GM19351 (cell line): ENCODE results near the gene CXorf65.

Source experiments
- ATAC-seq: cut with Tn5 transposase; IDR thresholded peaks from one replicate; pipeline ENCODE4 v1.9.1; 2021; ENCODE audit warnings: mild to moderate bottlenecking, moderate library complexity; ENCODE audit not compliant: unreplicated experiment

Gene CXorf65

DNA sequence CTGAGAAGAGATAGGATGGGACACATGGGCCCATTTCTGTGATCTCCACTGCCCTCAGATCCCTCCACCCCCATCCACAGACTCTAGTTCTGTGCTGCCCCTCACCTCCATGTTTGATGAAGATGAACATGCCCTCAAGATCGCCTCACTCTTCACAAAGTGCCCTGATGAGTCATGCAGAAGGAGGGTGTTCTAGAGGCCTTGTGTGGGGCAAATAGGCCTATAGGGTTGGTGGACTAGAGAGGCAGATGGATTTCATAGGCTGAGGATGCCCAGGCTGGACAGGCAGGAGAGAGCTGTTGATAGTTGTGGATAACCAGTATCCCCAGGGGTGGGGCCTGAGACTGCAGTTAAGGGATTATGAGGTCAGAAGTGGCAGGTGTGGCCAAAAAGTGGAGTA is at the start of gene CXorf65:
Gene CXorf65 (minus strand): TSS at position 314 of the 400 bp plus-strand sequence. CDS start 184 bp downstream, at position 130.
- no peak for ATAC-seq

DNA sequence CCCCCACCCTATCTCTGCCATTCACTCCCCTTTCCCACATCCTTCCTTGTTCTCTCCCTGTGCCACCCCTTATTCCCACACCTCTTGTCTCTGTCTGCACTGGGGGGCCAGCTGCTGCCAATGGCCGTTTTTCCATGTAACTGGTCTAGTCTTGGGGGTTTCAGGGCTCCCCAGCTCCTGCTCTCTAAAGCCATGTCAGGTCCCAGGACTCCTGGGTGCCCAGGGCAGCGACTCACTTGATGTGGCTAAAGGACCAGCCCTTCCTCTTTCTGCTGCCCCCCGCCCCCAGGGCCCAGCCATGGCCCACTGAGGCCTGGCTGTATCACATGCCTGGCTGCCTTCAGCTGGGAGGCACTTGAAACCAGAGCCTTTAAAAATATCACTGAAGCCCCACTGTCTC is 48.1 kb upstream of the CXorf65 start:
- ATAC-seq: no peak

DNA sequence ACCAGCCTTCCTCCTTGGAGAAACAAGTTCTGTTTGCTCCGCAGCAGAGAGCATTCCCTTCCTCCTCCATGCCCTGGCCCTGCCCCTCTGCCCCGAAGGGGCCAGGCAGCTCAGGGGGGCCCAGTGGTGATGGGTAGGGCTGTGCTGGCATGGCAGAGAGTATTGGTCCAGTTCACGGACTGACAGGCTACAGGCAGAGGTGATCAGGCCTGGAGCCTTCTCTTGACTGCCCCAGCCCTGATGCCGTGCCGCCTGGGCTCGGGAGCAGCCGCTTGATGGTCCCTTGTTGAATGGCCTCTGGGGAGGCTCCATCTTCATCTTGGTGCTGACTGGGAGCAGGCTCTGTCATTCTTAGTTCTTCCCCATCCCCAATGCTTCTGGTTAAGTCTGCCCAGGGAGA is 47.7 kb upstream of the CXorf65 start:
- no peak for ATAC-seq

DNA sequence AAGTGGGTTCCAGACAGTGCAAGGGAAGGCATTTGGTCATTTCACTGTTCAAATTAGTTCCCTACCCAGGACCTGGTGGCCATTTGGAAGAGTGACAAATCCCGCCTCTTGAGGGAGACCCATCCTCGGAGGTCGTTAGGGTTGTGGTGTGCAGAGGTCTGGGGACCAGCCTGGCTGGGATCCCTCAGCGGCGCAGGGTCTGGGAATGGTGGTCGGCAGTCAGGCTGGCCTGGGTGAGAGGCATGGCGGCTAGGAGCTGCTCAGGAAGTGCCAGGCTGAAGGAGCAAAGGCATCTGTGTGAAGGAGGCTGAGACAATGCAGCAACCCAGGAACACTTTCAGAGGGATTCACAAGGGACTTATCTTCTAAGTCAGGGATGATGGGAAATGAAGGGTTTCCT is 44.8 kb upstream of the CXorf65 start:
- no peak for ATAC-seq

DNA sequence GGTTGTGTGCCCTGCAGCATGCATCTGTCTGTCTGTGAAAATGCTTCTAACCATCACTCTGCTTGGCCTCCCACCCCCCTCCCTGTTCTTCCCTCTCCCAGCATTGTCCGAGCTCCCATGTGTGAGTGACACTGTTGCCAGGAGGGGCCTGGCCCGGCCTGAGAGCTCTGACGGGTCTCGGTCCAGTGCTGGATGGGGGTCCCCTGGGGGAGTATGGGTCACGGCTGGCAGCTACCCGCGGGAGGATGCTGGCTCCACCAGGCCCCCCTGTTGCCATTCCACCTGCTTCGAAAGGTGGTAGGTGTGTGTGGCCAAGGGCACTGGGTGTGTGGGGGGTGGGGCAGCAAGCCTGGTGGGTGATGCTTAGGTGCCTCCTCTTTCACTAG is 41.7 kb upstream of the CXorf65 start:
- no peak for ATAC-seq

DNA sequence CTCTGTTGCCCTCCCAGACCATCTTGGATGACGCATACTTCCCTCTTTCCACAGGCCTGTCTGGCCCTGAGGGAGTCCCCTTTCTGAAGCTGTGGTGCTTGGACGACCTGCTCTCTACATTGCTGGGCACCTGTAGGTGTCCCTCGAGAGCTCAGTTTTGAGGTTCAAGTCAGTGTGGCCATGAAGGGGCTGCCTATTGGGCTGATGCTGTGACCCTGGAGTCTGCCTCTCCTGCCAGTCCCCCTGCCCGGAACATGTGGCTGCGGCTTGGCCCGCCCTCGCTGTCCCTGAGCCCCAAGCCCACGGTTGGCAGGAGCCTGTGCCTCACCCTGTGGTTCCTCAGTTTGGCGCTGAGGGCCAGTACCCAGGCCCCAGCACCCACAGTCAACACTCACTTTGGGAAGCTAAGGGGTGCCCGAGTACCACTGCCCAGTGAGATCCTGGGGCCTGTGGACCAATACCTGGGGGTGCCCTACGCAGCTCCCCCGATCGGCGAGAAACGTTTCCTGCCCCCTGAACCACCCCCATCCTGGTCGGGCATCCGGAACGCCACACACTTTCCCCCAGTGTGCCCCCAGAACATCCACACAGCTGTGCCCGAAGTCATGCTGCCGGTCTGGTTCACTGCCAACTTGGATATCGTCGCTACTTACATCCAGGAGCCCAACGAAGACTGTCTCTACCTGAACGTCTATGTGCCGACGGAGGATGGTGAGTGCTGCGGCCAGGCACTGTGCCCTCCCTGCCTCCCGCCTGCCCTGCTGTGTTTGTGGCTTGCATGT is 41.1 kb upstream of the CXorf65 start:
- no peak for ATAC-seq

DNA sequence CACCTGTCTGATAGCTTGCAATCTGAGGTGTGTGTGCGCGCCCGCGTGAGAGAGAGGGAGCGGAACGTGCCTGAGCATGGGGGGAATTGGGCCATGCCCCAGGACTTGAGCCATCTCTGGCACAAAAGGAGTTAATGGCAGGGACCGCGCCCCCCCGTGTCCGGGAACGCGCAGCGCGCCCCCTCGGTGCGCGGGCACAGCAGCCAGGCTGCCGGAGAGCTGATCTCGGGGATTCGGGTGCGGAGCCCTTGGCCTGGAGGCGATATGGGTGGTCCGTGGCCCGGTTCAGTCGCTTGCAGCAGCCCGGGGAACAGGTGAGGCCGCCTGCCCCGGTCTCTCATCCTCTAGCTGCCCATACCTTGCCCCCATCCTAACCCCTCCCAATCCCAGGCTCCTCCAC is 38.1 kb upstream of the CXorf65 start, which contains the start of gene NLGN3:
Gene NLGN3 (plus strand): TSS at position 191 of the 400 bp plus-strand sequence. CDS start 2,909 bp downstream, outside the sequence.
- ATAC-seq: no peak

DNA sequence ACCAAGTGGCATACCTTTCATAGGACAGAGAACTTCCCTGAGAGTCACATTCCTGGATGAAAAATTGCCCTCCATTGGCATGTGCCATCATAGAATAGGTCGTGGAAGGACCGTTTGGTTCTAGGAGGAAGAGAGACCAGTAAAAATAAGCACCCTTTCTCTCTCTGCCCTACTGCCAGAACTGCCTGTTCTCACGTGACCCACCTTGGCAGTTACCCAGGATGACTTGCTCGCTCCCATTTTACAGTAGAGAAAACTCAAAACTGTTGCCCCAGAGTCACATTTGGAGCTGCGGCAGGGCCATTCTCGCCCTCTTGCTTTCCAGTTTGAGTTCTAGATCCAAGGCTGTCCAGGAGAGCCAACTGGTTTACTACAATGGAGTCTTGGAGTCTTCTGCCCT is 37.0 kb upstream of the CXorf65 start:
- ATAC-seq: no peak

DNA sequence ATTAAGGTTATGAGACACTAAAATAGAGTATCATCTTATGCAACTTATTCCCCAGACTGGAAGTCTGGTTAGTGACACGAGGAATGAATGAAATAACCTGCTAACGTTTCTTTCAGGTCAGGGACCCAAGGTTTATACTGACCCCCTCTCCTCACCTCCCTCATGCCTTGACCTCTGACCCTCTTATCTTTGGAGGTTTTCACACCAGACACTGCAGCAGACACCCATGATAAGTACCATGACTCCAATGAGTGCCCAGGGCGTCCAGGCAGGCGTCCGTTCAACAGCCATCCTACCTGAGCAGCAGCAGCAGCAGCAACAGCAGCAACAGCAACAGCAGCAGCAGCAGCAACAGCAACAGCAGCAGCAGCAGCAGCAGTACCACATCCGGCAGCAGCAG is 33.9 kb upstream of the CXorf65 start:
- no peak for ATAC-seq

DNA sequence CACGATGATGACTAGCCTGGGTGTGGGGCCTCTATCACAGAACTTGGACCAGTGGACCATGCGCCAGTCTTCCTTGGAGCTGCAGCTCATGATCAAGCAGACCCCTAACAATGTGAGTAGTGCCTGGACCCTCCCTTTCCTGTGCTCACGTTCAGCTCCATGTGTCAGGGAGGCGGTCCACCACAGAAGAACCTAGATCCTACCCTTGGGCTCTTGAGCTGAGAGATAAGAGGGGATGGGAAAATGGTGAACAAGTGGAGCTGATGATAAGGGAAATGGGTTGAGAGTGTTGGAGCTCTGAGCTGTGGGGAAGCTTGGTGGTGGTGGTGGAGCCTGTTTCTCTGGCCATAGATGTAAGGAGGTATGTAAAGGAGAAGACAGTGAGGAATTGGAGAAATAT is 25.0 kb upstream of the CXorf65 start:
- ATAC-seq: no peak

DNA sequence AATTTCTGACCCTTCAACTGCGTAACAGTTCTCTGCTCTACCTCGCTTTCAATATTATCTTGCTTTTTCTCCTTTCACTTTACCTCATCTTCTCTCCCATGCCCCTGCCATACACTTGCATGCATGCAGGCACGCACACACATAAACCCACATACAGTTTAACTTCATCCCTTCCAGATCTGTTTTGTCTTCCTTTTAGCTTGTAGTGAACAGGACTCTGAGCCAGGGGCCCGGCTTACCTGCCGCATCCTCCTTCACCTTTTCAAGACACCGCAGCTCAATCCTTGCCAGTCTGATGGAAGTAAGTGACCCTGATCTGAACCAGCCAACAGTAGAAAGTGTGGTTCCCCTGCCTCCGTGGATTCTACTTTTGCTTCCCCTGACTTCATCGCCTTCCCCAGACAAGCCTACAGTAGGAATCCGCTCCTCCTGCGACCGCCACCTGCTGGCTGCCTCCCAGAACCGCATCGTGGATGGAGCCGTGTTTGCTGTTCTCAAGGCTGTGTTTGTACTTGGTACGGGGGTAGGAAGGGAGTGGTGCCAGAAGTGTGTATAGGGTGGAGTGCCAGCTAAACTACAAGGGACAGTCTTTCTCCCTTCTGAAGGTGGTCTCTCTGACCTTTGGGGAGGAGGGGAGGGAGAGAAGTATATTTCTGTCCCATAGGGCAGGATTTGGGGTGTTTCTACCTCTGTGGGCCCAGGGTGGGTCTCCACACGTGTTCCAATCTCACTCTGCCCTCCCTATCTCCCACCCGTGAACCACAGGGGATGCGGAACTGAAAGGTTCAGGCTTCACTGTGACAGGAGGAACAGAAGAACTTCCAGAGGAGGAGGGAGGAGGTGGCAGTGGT is 22.6 kb upstream of the CXorf65 start:
- ATAC-seq: peak; percentile 86

DNA sequence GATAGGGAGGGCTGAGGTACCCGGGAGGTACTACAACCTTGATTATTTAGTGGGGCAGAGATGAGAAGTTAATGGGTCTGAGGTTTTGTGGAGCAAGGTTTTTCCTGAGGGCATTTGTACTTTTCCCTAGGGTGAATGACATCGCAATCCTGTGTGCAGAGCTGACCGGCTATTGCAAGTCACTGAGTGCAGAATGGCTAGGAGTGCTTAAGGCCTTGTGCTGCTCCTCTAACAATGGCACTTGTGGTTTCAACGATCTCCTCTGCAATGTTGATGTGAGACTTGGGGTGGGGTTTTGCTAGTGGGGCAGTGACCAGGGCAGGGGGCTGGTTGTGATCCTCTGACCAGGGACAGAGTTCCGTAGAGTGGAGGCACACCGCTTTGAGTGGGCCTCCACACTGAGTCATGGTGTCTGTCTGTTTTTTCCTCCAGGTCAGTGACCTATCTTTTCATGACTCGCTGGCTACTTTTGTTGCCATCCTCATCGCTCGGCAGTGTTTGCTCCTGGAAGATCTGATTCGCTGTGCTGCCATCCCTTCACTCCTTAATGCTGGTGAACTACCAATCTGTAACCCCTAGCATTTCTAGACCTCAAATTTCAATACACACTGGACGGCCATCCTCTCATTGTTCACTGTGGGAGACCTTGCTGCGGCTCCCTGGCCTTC is 21.8 kb upstream of the CXorf65 start:
- ATAC-seq: no peak

DNA sequence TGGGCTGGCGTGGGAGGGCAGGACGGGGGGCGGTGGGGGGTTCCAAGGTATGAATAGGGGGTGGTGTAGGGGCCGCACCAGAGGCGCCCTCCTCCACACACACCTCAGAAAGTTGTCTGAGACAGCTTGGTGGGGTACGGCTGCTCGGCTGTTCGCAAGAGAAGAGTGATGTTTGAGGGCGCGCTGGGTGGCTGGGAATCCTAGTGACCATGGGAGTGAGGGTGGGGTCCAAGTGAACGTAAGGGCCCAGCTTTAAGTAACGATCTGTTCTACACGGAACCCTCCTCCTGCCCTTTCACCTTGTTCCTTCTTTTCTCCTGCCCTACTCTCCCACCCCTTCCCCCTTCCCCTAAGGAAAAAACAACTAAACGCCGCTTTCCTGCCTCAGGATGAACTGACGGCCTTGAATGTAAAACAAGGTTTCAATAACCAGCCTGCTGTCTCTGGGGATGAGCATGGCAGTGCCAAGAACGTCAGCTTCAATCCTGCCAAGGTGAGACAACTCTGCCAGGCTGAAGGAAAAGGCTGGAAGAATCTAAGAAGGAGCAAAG is 12.5 kb upstream of the CXorf65 start:
- ATAC-seq: no peak

DNA sequence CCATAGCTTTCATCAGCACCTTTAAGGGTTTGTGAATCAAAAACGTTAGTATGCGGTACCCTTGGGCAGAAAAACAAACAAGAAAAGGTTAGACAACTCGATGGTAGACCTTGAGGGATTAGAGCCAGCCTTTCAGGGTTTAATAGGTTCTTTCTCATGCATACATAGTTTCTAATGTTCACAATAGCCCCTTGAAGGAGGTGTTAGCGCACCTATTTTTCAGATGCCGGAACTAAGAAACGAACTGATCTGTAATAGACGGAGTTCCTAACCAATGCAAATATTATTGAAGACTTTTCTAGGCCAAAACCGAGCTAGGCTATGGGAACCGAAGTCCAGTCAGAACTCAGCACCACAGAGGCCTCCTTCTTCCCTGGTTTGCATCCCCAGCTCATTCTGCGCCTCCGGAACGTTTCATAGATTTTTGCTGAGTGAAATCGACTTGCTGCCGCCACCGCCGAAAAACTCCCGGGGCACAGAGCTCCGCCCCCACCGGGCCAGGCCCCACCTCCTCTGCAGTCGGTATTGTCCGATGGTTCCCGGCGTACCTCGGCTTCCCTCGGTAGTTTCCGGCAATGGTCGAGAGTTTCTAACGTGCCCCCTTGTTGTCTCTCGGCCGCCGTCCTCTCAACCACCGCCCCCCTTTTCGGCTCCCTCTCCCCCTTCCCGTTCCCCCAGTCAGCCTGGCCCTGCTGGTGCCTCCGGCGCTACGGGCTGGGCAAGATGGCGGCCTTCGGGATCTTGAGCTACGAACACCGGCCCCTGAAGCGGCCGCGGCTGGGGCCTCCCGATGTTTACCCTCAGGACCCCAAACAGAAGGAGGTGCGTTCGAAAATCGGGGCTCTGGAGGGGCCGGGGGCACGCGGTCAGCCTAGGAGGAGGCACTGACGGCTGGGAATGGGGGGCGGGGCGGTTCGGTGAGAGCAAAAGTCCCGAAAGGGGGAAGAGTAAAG is 11.8 kb upstream of the CXorf65 start, which contains the start of gene MED12:
Gene MED12 (plus strand): TSS at position 565 of the 953 bp plus-strand sequence. CDS start 159 bp downstream, at position 724.
- ATAC-seq: peak; percentile 93

DNA sequence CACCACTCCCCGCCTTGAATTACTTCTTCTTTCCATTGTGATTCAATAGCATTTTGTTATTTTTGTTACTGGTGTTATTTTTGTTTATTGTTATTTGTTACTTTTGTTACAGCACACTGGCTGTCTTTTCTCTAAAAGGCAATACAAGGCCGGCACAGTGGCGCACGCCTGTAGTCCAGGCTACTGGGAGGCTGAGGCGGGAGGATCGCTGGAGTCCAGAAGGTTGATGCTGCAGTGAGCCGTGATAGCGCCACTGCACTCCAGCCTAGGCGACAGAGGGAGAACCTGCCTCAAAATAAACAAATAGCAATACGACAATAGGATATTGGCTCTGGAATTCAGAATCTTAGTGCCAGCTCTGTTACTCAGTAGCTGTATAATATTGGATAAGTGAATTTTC is 10.8 kb upstream of the CXorf65 start:
- ATAC-seq: no peak

DNA sequence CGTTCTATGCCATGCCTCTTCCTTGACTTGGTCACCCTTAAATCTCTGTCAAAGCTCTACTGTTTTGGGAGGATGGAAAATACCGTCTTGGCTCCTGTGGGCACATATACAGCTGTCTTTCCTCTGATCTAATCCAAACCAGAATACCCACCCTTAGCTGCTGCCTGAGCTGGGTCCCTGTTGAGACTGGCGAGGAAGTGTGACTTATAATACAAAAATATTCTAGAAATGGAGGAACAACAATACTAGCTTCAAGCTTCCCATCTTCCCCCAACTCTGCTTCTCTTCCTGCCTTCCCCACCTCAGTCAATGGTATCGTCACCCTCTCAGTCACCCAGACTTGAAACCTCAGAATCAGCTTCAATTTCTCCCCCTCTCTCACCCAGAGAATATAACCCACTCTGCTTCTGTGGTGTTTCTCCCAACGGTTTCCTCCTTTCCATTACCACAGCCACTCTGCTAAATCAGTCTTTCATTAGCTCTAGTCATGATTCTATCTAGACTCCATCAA is 5.4 kb upstream of the CXorf65 start:
- peak; percentile 31 for ATAC-seq

DNA sequence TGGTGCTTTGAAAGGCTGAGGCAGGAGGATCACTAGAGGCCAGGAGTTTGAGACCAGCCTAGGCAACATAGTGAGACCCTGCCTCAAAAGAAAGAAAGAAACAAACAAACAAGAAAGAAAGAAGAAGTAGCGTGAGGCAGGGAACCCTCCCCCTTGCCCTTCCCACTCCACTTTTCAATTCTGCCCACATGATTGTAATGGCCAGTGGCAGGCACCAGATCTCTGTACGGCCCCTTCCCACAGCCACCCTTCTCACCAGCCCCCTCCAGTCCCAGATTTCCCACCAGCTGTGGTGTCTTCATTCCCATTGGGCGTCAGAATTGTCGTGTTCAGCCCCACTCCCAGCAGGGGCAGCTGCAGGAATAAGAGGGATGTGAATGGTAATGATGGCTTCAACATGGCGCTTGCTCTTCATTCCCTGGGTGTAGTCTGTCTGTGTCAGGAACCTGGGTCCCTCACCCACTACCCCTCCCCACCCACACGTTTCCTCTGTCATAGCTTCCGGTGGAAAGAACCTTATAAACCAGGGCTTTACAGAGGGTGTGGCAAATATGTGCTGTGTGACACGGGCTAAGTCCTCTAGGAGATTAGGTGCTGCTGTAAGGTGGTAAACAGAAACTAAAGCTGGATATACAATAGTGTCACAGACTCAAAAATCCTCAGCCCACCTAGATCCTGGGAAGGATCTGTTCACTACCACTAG is 4.8 kb upstream of the CXorf65 start, which contains the start of gene IL2RG:
Gene IL2RG (minus strand): TSS at position 437 of the 703 bp plus-strand sequence. CDS start 38 bp downstream, at position 399.
- peak; percentile 85 for ATAC-seq

DNA sequence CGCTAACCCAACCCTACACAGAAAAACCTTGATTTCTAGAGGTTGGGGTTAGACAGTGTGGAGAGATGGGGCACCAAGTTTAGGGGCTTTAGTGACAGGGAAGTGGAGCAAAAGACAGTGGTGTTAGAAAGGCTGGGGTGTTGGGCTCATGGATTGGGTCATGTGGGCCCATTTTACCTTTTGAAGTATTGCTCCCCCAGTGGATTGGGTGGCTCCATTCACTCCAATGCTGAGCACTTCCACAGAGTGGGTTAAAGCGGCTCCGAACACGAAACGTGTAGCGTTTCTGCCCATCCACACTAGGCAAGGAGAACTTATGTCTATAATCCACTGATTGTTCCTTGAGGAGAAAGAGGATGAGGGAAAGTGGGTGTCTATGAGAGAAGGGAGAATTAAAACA is 2.5 kb upstream of the CXorf65 start:
- no peak for ATAC-seq
